Endothelial cell of umbilical vein (primary cell): Measurements from ENCODE around the gene ADCY2. TPM values are rescaled to one million over a fixed set of nuclear protein-coding genes. Genes with fewer than 3 reads are reported as not detected.

ENCODE experiments used
- BruUV-seq: library from RNA; stranded (reverse); fragments of 400-500 nt; replicated peaks from 2 replicates; lab custom pipeline; 2021; lab: Mats Ljungman, UMichigan
- CTCF ChIA-PET: fragments of 300-600, 350-600 bp; sonication (Branson Sonifier 250); formaldehyde crosslinking; loops from one replicate; lab custom pipeline; 2021; ENCODE audit warnings: antibody characterized with exemption, inconsistent platforms; lab: Charles Lee
- POLR2A ChIA-PET: fragments of 300-600, 350-600 bp; sonication (Branson Sonifier 250); formaldehyde crosslinking; loops from one replicate; lab custom pipeline; 2021; ENCODE audit warnings: antibody characterized with exemption, inconsistent platforms; lab: Charles Lee
- DNase-seq: peaks from one replicate; pipeline ENCODE4 v3.0.0-alpha.2; 2011; ENCODE audit warnings: low read depth, low spot score
- FAIRE-seq: peaks from 2 replicates; lab custom pipeline; 2011; peaks lifted over from hg19 to GRCh38; lab: Jason Lieb, UNC
- H2AFZ ChIP-seq: 2 replicates; pipeline ENCODE4 v1.6.0; 2012; ENCODE audit warnings: low read depth, low read length, control low read depth, inconsistent platforms
- H3K27ac ChIP-seq: 2 replicates; pipeline ENCODE4 v1.5.1; 2011; ENCODE audit warnings: low read depth, mild to moderate bottlenecking, control low read depth, low read length, moderate library complexity; ENCODE audit not compliant: insufficient read depth
- H3K27me3 ChIP-seq, 2 experiments: 2 replicates each; pipeline versions ENCODE4 v1.6.0 to v1.6.1; 2011; ENCODE audit warnings: low read length in 2 of 2, mixed read lengths in 1 of 2; ENCODE audit not compliant: control insufficient read depth in 2 of 2, insufficient read depth in 2 of 2
- H3K36me3 ChIP-seq, 2 experiments: 2 replicates in 1 of 2; 3 replicates in 1 of 2; pipeline ENCODE4 v1.5.1; 2011; ENCODE audit warnings: low read length in 2 of 2, mild to moderate bottlenecking in 1 of 2, moderate library complexity in 1 of 2; ENCODE audit not compliant: control insufficient read depth in 2 of 2, insufficient read depth in 2 of 2; ENCODE audit errors: extremely low read depth in 1 of 2
- H3K4me1 ChIP-seq: 3 replicates; pipeline ENCODE4 v1.5.1; 2011; ENCODE audit warnings: mild to moderate bottlenecking, low read length; ENCODE audit not compliant: control insufficient read depth, insufficient read depth; ENCODE audit errors: extremely low read depth
- H3K4me2 ChIP-seq: 2 replicates; pipeline ENCODE4 v1.6.1; 2011; ENCODE audit warnings: low read length, control low read depth, mixed read lengths; ENCODE audit not compliant: insufficient read depth
- H3K4me3 ChIP-seq, 3 experiments: fragments of 200-600 bp in 1 of 3; sonication (generic), shearing (Covaris generic) in 1 of 3; replicated peaks in 1 of 3; 2 replicates each; pipeline ENCODE4 v1.5.1; 2011 to 2016; ENCODE audit warnings: control low read depth in 3 of 3, low read length in 3 of 3, mild to moderate bottlenecking in 2 of 3, inconsistent platforms in 1 of 3, low read depth in 1 of 3, moderate library complexity in 1 of 3; ENCODE audit not compliant: insufficient read depth in 1 of 3
- H3K79me2 ChIP-seq: 2 replicates; pipeline ENCODE4 v1.6.0; 2012; ENCODE audit warnings: low read length, inconsistent platforms; ENCODE audit not compliant: control insufficient read depth, insufficient read depth
- H3K9ac ChIP-seq: replicated peaks from 2 replicates; pipeline ENCODE3; 2011; ENCODE audit warnings: low read length, control low read depth; ENCODE audit not compliant: insufficient read depth; ENCODE audit errors: extremely low read depth
- H3K9me1 ChIP-seq: replicated peaks from 3 replicates; pipeline ENCODE4 v1.6.0; 2011; ENCODE audit warnings: mild to moderate bottlenecking, low read length; ENCODE audit not compliant: control insufficient read depth, insufficient read depth; ENCODE audit errors: extremely low read depth
- H3K9me3 ChIP-seq: replicated peaks from 2 replicates; pipeline ENCODE4 v1.5.1; 2012; ENCODE audit warnings: low read length, inconsistent platforms; ENCODE audit not compliant: control insufficient read depth, insufficient read depth
- H4K20me1 ChIP-seq: replicated peaks from 2 replicates; pipeline ENCODE3; 2011; ENCODE audit warnings: mild to moderate bottlenecking, low read length; ENCODE audit not compliant: control insufficient read depth, insufficient read depth; ENCODE audit errors: extremely low read depth
- EZH2 ChIP-seq: IDR thresholded peaks from 2 replicates; pipeline ENCODE4 v1.6.1; 2012; ENCODE audit warnings: borderline replicate concordance, low read depth, mild to moderate bottlenecking, moderate library complexity, low read length, inconsistent platforms; ENCODE audit not compliant: severe bottlenecking
- FOS ChIP-seq: IDR thresholded peaks from 2 replicates; pipeline ENCODE4 v1.6.1; 2011; ENCODE audit warnings: mild to moderate bottlenecking, low read length, moderate library complexity, borderline replicate concordance; ENCODE audit not compliant: insufficient read depth
- GATA2 ChIP-seq: IDR thresholded peaks from 2 replicates; pipeline ENCODE4 v1.7.0; 2011; ENCODE audit warnings: low read depth, mild to moderate bottlenecking, moderate library complexity, mixed read lengths, low read length; ENCODE audit not compliant: insufficient read length, insufficient read depth
- JUN ChIP-seq: IDR thresholded peaks from 2 replicates; pipeline ENCODE4 v1.6.1; 2011; ENCODE audit warnings: borderline replicate concordance, low read depth; ENCODE audit not compliant: insufficient read length, insufficient read depth
- MYC ChIP-seq: IDR thresholded peaks from one replicate; pipeline ENCODE4 v1.6.1; 2011; ENCODE audit warnings: mild to moderate bottlenecking, low read depth, low read length
- POLR2A ChIP-seq: IDR thresholded peaks from 2 replicates; pipeline ENCODE4 v1.6.1; 2012; ENCODE audit warnings: low read depth, mild to moderate bottlenecking, control low read depth, low read length
- POLR2AphosphoS5 ChIP-seq: IDR thresholded peaks from 2 replicates; pipeline ENCODE4 v1.6.1; 2012; ENCODE audit warnings: low read depth, mild to moderate bottlenecking, control low read depth, low read length, moderate library complexity; ENCODE audit not compliant: insufficient read depth
- dilution Hi-C: fragments of 300-500 bp; cut with MboI; formaldehyde crosslinking; loops from one replicate; pipeline ENCODE4 v1.15.0; 2019; ENCODE audit warnings: low sequenced_read_pairs; ENCODE audit not compliant: extremely low pct_ligation_motif_present
- intact Hi-C: fragments of 100-400 bp; cut with micrococcal nuclease; formaldehyde crosslinking; loops from one replicate; pipeline ENCODE4 v1.10.0; 2022
- polyA plus RNA-seq, 4 experiments: library from polyadenylated mRNA; depleted of rRNA in 3 of 4; stranded (reverse) in 3 of 4; unstranded in 1 of 4; fragments of >200 nt; gene quantifications; 2 replicates each; pipeline versions ENCODE4 v1.2.1 to v1.2.3, GENCODE V29; 2011 to 2012; ENCODE audit warnings: missing spikeins in 1 of 4
- total RNA-seq: library from RNA; stranded (reverse); gene quantifications from 2 replicates; pipeline ENCODE4 v1.2.3, GENCODE V29; 2021
- TF ChIP-seq, protein P1 (sequence below): IDR thresholded peaks from 2 replicates; pipeline ENCODE4 v1.6.1; 2011; ENCODE audit not compliant: insufficient read depth, insufficient read length
- TF ChIP-seq, protein P2 (sequence below), 2 donors: IDR thresholded peaks; 1 replicate in 1 of 2; 2 replicates in 1 of 2; pipeline ENCODE4 v1.5.1; 2011; ENCODE audit warnings: low read length in 2 of 2, mild to moderate bottlenecking in 2 of 2, moderate library complexity in 2 of 2, control low read depth in 1 of 2, inconsistent platforms in 1 of 2, low read depth in 1 of 2; ENCODE audit not compliant: insufficient read depth in 1 of 2; ENCODE audit errors: extremely low read depth in 1 of 2

ADCY2 gene
- total and polyA plus RNA-seq, 2 donors (not counting 3 experiments of a cell fraction or from before 2014, with no cell fraction given): under 0.01 TPM; not detected in 1

DNA sequence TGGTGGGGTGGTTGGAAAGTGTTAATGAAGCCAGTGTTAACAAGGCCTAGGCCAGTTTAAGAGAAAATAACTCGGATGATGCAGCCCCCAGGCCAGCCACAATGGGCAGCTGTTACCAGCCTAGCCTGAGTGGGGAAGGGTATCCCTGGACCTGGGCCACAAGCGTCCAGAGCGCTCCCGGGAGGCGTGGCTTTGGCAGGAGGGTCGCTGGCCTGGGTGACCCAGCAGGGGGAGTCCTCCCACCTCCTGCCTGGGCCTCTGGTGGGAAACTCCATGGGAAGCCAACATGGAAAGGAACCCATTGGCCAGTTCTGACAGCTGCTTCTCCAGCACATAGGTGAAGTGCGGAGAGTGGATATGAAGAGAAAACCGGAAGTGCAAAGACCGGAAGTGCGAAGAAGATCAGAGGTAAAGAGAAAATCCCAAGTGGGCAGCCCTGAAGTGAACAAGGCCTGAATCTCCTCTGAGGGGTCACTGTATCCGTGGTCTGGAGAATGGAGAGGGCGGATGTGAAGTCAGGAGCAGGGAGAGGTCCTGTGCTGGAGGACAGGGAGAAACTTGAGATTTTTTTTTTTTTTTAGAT is 79.0 kb downstream of the ADCY2 start:
- no peak overlapping the region for H3K27ac ChIP-seq
- BruUV-seq: no TSS peak
- intact Hi-C loops (no loop called here), dilution Hi-C loops (no loop called here)
- FAIRE-seq: no peak
- no peaks in the 10 kb centered on the region for H3K27me3 ChIP-seq
- no peak overlapping the region for H3K9ac ChIP-seq
- no peak overlapping the region for H2AFZ ChIP-seq
- H3K9me1 ChIP-seq: no peaks in the 10 kb centered on the region
- ChIA-PET CTCF (no interaction called here), POLR2A (no interaction called here)
- no peak for TF ChIP-seq POLR2A
- TF ChIP-seq MYC: no peak
- no peak for TF ChIP-seq FOS
- TF ChIP-seq, protein P1, sequence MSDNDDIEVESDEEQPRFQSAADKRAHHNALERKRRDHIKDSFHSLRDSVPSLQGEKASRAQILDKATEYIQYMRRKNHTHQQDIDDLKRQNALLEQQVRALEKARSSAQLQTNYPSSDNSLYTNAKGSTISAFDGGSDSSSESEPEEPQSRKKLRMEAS: no peak
- TF ChIP-seq JUN: no peak
- TF ChIP-seq POLR2AphosphoS5: no peak
- TF ChIP-seq GATA2: no peak
- TF ChIP-seq, protein P2, sequence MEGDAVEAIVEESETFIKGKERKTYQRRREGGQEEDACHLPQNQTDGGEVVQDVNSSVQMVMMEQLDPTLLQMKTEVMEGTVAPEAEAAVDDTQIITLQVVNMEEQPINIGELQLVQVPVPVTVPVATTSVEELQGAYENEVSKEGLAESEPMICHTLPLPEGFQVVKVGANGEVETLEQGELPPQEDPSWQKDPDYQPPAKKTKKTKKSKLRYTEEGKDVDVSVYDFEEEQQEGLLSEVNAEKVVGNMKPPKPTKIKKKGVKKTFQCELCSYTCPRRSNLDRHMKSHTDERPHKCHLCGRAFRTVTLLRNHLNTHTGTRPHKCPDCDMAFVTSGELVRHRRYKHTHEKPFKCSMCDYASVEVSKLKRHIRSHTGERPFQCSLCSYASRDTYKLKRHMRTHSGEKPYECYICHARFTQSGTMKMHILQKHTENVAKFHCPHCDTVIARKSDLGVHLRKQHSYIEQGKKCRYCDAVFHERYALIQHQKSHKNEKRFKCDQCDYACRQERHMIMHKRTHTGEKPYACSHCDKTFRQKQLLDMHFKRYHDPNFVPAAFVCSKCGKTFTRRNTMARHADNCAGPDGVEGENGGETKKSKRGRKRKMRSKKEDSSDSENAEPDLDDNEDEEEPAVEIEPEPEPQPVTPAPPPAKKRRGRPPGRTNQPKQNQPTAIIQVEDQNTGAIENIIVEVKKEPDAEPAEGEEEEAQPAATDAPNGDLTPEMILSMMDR (IDR thresholded peaks at IDR 0.05; ENCODE audit: extremely low read depth in 1 of 2, insufficient read depth in 1 of 2, low read depth in 1 of 2, low read length in 2 of 2): no peak
- no peak for TF ChIP-seq EZH2
- H4K20me1 ChIP-seq: no peaks in the 10 kb centered on the region
- peaks cover 6% of the 10 kb centered on the region for H3K9me3 ChIP-seq
- H3K79me2 ChIP-seq: no peaks in the 10 kb centered on the region
- no peak overlapping the region for H3K4me3 ChIP-seq
- no peak overlapping the region for H3K4me2 ChIP-seq
- H3K36me3 ChIP-seq: no peaks in the 10 kb centered on the region
- H3K4me1 ChIP-seq: no peaks in the 10 kb centered on the region
- no peak for DNase-seq
